Fibroblast of mammary gland (primary cell): ENCODE measurements around the gene VCPKMT.

Source experiments
- DNase-seq: peaks from one replicate; pipeline ENCODE4 v3.0.0-alpha.2; 2010; ENCODE audit warnings: low read depth
- H3K4me3 ChIP-seq: 2 replicates; pipeline ENCODE4 v1.5.1; 2011; ENCODE audit warnings: low read depth, mild to moderate bottlenecking, low read length, moderate library complexity; ENCODE audit not compliant: control insufficient read depth
- TF ChIP-seq, protein P1 (sequence below): conservative IDR thresholded peaks from 2 replicates; pipeline ENCODE4 v1.5.1; 2011; ENCODE audit warnings: low read depth, low read length, inconsistent platforms; ENCODE audit not compliant: control insufficient read depth, insufficient read depth

VCPKMT gene

DNA sequence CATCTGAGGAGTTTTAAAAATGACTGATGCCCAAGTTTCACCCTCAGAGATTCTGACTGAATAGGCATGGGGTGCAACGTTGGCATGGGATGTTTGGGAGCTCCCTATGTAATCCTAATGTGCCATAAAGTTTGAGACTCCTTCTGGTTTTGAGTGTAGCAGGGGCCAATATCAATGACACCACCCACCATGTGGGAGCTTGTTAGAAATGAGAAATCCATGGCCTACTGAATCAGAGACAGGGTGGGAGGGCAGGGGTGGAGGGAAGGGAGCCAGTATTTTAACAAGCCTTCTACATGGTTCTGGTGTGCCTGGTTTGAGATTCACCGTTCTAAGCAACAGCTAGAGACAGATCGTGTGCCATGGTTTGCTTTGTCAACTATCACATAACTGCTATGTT is 46.1 kb downstream of the VCPKMT start:
- DNase-seq: no peak
- TF ChIP-seq, protein P1, sequence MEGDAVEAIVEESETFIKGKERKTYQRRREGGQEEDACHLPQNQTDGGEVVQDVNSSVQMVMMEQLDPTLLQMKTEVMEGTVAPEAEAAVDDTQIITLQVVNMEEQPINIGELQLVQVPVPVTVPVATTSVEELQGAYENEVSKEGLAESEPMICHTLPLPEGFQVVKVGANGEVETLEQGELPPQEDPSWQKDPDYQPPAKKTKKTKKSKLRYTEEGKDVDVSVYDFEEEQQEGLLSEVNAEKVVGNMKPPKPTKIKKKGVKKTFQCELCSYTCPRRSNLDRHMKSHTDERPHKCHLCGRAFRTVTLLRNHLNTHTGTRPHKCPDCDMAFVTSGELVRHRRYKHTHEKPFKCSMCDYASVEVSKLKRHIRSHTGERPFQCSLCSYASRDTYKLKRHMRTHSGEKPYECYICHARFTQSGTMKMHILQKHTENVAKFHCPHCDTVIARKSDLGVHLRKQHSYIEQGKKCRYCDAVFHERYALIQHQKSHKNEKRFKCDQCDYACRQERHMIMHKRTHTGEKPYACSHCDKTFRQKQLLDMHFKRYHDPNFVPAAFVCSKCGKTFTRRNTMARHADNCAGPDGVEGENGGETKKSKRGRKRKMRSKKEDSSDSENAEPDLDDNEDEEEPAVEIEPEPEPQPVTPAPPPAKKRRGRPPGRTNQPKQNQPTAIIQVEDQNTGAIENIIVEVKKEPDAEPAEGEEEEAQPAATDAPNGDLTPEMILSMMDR: no peak
- no peak overlapping the region for H3K4me3 ChIP-seq

DNA sequence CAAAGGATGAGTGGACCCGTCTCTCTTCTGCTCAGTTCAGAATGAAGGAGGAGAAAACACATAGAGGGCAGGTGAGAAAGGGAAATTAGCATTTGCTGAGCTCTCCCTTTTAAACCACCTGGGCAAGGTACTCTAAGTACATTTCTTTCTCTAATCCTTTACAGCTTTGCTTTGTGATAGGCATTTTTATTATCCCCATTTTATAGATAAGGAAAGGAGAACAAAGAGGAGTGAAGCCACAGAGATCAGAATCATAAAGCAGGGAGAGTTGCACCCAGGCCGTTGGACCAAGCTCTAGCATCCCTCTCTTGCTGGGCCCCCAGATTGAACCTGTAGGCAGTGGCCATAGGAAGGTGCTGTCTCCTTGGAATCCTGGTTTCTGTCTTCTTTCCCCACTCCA is 47.0 kb downstream of the VCPKMT start:
- no peak for DNase-seq
- H3K4me3 ChIP-seq: no peak overlapping the region
- TF ChIP-seq, protein P1: no peak

DNA sequence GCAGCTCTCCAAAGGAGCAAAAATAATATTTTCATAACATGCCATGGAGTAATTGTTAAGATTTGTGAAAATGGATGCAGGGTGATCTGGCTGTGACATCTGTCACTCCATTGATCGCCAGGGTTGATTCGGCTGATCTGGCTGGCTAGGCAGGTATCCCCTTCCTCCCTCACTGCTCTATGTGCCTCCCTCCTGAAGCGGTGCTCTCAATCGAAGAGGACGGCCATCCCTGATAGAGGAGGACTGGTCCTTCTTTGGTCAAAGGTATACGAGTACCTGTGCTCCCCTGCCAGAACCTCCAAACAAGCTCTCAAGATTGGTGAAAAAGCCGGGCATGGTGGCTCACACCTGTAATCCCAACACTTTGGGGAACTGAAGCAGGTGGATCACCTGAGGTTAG is 47.9 kb downstream of the VCPKMT start:
- DNase-seq: no peak
- H3K4me3 ChIP-seq: no peak overlapping the region
- TF ChIP-seq, protein P1: no peak

DNA sequence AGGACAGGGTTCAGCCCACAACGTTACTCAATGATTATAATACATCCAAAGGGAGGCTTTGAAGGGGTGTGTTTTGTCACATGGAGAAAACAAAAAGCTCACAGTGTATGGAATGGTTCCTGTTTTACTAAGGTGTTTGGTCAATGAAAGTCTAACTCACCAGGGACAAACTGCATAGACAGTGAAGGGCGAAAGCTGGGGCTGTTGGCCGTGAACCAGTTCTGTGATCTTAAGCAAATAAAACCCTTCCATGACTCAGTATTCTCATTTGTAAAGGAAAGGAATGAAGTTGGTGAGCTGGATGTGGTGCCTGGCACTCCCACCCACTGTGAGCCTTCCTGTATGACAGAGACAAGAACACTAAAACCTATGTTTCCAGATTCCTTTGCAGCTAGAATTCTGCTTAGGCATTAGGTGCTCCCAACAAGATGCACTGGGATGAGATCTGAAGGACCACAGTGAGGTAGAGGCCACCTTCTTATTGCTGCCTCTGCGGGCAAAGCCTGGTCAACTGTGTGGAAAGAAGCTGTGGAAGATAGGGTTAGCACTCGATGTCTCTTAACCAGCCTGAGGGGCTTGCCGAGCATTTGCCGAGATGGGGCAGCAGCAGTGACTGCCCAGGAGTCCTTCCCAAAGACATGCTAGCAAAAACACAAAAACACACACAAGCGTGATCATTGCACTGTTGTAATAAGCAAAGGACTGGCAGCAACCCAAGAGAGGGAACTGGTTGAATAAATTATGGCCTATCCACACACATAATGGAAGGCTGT is 48.5 kb downstream of the VCPKMT start:
- TF ChIP-seq, protein P1: no peak
- peak; percentile 76 for DNase-seq
- H3K4me3 ChIP-seq: no peak overlapping the region

DNA sequence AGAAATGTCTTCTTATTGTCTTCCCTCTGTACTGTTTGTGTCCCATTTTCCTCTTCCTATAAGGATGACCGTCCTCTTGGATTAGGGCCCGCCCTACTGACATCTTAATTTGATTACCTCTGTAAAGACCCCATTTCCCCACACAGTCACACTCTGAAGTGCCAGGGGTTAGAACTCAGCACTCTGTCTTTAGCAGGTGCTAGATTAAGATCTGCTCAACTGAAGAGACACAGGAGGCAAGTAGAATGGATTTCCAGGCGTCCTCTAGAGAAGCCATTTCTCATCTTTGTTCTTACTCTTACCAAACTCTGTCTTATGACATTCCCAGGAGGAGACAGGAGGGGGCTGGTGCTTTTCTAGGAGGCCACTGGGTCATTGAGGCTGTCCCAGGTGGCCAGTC is 50.8 kb downstream of the VCPKMT start:
- TF ChIP-seq, protein P1: no peak
- no peak for DNase-seq
- no peak overlapping the region for H3K4me3 ChIP-seq

DNA sequence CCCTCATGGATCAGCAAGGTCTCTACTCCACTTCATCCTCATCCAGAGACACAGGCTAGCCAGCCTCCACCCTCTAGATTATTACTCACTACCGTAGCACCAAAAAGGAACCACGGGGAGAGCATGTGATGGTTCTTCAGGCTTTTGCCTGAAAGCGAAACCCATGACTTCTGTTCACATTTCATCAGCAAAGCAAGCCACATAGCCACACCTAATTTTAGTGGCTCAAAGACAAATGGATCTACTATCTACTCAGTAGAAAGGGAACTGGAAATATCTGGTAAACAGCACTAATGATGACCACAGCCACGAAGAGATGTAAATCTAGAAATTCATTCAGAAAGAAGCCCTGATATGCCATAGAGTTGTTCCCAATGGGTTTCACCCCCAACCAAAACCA is 51.4 kb downstream of the VCPKMT start:
- TF ChIP-seq, protein P1: no peak
- DNase-seq: peak; percentile 78
- no peak overlapping the region for H3K4me3 ChIP-seq
